PC-3 (cell line): ENCODE measurements around the gene CWC25.

ENCODE experiments used
- CTCF ChIP-seq: fragments of 300-600 bp; sonication (generic); conservative IDR thresholded peaks from 2 replicates; pipeline ENCODE4 v1.5.1; 2017; ENCODE audit warnings: antibody characterized with exemption, low read depth, mild to moderate bottlenecking, low read length
- EZH2 ChIP-seq: fragments of 300-600 bp; sonication (generic); IDR thresholded peaks from one replicate; pipeline ENCODE4 v1.6.1; 2017; ENCODE audit warnings: antibody characterized with exemption, mild to moderate bottlenecking, low read length; ENCODE audit not compliant: unreplicated experiment
- EZH2phosphoT487 ChIP-seq: fragments of 300-600 bp; sonication (generic); IDR thresholded peaks from 2 replicates; pipeline ENCODE4 v1.6.1; 2018; ENCODE audit warnings: mild to moderate bottlenecking, antibody characterized with exemption, low read length, borderline replicate concordance

GRCh38 chr17:38798614-38799500 lies 26.3 kb downstream of the CWC25 start:
- TF ChIP-seq CTCF: no peak
- TF ChIP-seq EZH2: no peak
- TF ChIP-seq EZH2phosphoT487: no peak
